Astrocyte (in vitro differentiated cells and primary cell): Measurements from ENCODE around the gene RHBDL3.

Experiments
- CTCF ChIP-seq: IDR thresholded peaks from 2 replicates; pipeline ENCODE4 v1.5.1; 2011; ENCODE audit warnings: low read depth, mild to moderate bottlenecking, inconsistent platforms, low read length, moderate library complexity; ENCODE audit not compliant: insufficient read depth
- EZH2 ChIP-seq: IDR thresholded peaks from 2 replicates; pipeline ENCODE4 v1.6.1; 2012; ENCODE audit warnings: mild to moderate bottlenecking, low read length, inconsistent platforms; ENCODE audit not compliant: insufficient read depth

GRCh38 chr17:32256012-32256700 is 9.5 kb upstream of the RHBDL3 start:
- TF ChIP-seq CTCF (no peak), EZH2 (no peak)
